Natural killer cell (primary cell): ENCODE measurements around the gene ICE1. TPM values are rescaled to one million over a fixed set of nuclear protein-coding genes. Genes with fewer than 3 reads are reported as not detected.

Source experiments
- ATAC-seq, 3 donors: fragments of 150-1000 bp in 2 of 3; fragments of 200-7000 bp in 1 of 3; cut with Tn5 transposase; 1 replicate in 1 of 3; 2 replicates in 2 of 3; pipeline ENCODE4 v1.10.0; 2021; ENCODE audit warnings: mild to moderate bottlenecking in 2 of 3, moderate library complexity in 2 of 3
- DNase-seq, 2 donors: peaks; one replicate each; pipeline versions ENCODE4 v3.0.0 to v3.0.0-alpha.2; 2013 to 2021; ENCODE audit warnings: mixed read lengths in 1 of 2
- H3K27ac ChIP-seq: one replicate; pipeline ENCODE4 v1.5.1; 2013; ENCODE audit warnings: mild to moderate bottlenecking, low read length
- H3K27me3 ChIP-seq: one replicate; pipeline ENCODE4 v1.6.1; 2013; ENCODE audit warnings: low read length; ENCODE audit not compliant: control insufficient read depth, insufficient read depth
- H3K36me3 ChIP-seq: one replicate; pipeline ENCODE4 v1.6.1; 2013; ENCODE audit warnings: low read length; ENCODE audit not compliant: control insufficient read depth, insufficient read depth
- H3K4me1 ChIP-seq: one replicate; pipeline ENCODE4 v1.6.1; 2013; ENCODE audit warnings: low read length; ENCODE audit not compliant: control insufficient read depth, insufficient read depth
- H3K4me3 ChIP-seq: one replicate; pipeline ENCODE4 v1.5.1; 2013; ENCODE audit warnings: low read length
- H3K9me3 ChIP-seq: one replicate; pipeline ENCODE4 v1.6.1; 2013; ENCODE audit warnings: low read length; ENCODE audit not compliant: control insufficient read depth, insufficient read depth
- H3K27ac Mint-ChIP-seq, 2 donors: one replicate each; pipeline ENCODE4 v1.8.0; 2022; ENCODE audit warnings: mild to moderate bottlenecking in 2 of 2, mixed read lengths in 2 of 2, moderate library complexity in 1 of 2
- H3K27me3 Mint-ChIP-seq, 2 donors: one replicate each; pipeline ENCODE4 v1.8.0; 2022; ENCODE audit warnings: low read depth in 2 of 2, mixed read lengths in 2 of 2
- H3K36me3 Mint-ChIP-seq: one replicate; pipeline ENCODE4 v1.8.0; 2022; ENCODE audit warnings: mixed read lengths
- H3K4me1 Mint-ChIP-seq, 2 donors: one replicate each; pipeline ENCODE4 v1.8.0; 2022; ENCODE audit warnings: mixed read lengths in 2 of 2
- H3K4me3 Mint-ChIP-seq: one replicate; pipeline ENCODE4 v1.8.0; 2022; ENCODE audit warnings: mild to moderate bottlenecking, moderate library complexity, mixed read lengths
- H3K9me3 Mint-ChIP-seq, 2 donors: one replicate each; pipeline ENCODE4 v1.8.0; 2022; ENCODE audit warnings: mixed read lengths in 2 of 2
- WGBS: methylation state at CpG from one replicate; pipeline ENCODE4 v1.1.7; 2013; ENCODE audit warnings: missing lambda C conversion rate; ENCODE audit not compliant: insufficient coverage; 5-methylcytosine and 5-hydroxymethylcytosine counted together
- intact Hi-C: fragments of 100-400 bp; cut with micrococcal nuclease; formaldehyde crosslinking; loops from one replicate; pipeline ENCODE4 v1.14.2; 2022
- total RNA-seq, 4 donors: library from RNA; stranded (reverse); fragments of 120-200 nt in 1 of 4; gene quantifications; one replicate each; pipeline versions ENCODE4 v1.2.3 to v1.2.4, GENCODE V29; 2013 to 2022
- TF ChIP-seq, protein P1 (sequence below): fragments of 200-600 bp; IDR thresholded peaks from one replicate; pipeline ENCODE4 v1.8.0; 2022; ENCODE audit warnings: antibody characterized with exemption

ICE1 gene
- total RNA-seq, 3 donors from 2014 or later (not counting 1 experiment from before 2014, with no cell fraction given), result 29.7 to 44.5 (median 36.6) TPM

GRCh38 chr5:5537426-5537825 is 114.9 kb downstream of the ICE1 start:
- H3K27me3 Mint-ChIP-seq, result peaks cover 14 to 16% of the 10 kb centered on the region in 2 donors
- DNase-seq (no peak), ATAC-seq (no peak)
- H3K4me3 ChIP-seq, result no peak overlapping the region
- no peaks in the 10 kb centered on the region for H3K27me3 ChIP-seq
- no peak overlapping the region for H3K27ac ChIP-seq
- H3K4me3 Mint-ChIP-seq, result no peak overlapping the region
- H3K9me3 ChIP-seq, result no peaks in the 10 kb centered on the region
- no peaks in the 10 kb centered on the region for H3K36me3 ChIP-seq
- no peaks in the 10 kb centered on the region for H3K9me3 Mint-ChIP-seq
- TF ChIP-seq, protein P1, sequence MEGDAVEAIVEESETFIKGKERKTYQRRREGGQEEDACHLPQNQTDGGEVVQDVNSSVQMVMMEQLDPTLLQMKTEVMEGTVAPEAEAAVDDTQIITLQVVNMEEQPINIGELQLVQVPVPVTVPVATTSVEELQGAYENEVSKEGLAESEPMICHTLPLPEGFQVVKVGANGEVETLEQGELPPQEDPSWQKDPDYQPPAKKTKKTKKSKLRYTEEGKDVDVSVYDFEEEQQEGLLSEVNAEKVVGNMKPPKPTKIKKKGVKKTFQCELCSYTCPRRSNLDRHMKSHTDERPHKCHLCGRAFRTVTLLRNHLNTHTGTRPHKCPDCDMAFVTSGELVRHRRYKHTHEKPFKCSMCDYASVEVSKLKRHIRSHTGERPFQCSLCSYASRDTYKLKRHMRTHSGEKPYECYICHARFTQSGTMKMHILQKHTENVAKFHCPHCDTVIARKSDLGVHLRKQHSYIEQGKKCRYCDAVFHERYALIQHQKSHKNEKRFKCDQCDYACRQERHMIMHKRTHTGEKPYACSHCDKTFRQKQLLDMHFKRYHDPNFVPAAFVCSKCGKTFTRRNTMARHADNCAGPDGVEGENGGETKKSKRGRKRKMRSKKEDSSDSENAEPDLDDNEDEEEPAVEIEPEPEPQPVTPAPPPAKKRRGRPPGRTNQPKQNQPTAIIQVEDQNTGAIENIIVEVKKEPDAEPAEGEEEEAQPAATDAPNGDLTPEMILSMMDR, result no peak
- H3K4me1 Mint-ChIP-seq, result peaks cover 0 to 8% of the 10 kb centered on the region in 2 donors
- peaks cover 4% of the 10 kb centered on the region for H3K4me1 ChIP-seq
- H3K36me3 Mint-ChIP-seq, result no peaks in the 10 kb centered on the region
- intact Hi-C loops, result no loop called here
- 86% methylated on average over 8 of the region's 8 CpGs for WGBS
- H3K27ac Mint-ChIP-seq, result no peak overlapping the region

DNA sequence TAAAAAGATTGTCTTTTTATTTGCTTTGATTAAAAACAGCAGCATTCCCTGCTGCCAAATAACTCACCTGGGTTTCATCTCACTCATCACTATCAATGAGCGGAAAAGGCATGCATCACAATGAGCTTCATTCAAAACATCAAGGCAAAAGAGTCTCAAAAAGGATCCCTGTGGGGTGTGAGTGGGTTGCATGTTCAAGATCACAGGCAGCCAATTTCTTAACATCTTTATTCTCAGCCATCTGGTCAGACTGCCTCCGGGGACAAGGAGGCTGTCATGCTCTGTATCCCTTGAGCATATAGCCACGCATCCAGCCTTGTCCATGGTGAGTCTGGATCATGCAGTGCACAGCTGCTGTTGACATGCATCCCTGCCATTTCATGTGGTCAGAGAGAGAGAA is 117.1 kb downstream of the ICE1 start:
- no peak overlapping the region for H3K4me3 ChIP-seq
- H3K27me3 Mint-ChIP-seq, result peaks cover 8 to 11% of the 10 kb centered on the region in 2 donors
- WGBS, result 57% methylated on average over 3 of the region's 3 CpGs

More for the DNA sequence above, 117.1 kb downstream of the ICE1 start:
- Mint-ChIP-seq H3K4me3 (no peak overlapping the region), H3K36me3 (no peaks in the 10 kb centered on the region), H3K4me1 (peaks cover 0 to 4% of the 10 kb centered on the region in 2 donors), H3K9me3 (no peaks in the 10 kb centered on the region), H3K27ac (no peak overlapping the region)
- Histone ChIP-seq H3K27ac (no peak overlapping the region), H3K27me3 (no peaks in the 10 kb centered on the region), H3K9me3 (no peaks in the 10 kb centered on the region), H3K4me1 (no peaks in the 10 kb centered on the region), H3K36me3 (no peaks in the 10 kb centered on the region)
- intact Hi-C loops, result no loop called here
- ATAC-seq, result no peak
- TF ChIP-seq, protein P1, result no peak
- DNase-seq, result no peak
